Measurements from ENCODE around the gene SLC7A1. TPM values are rescaled to one million over a fixed set of nuclear protein-coding genes. Genes with fewer than 3 reads are reported as not detected.

Gene SLC7A1
- total RNA-seq, 2 experiments from 2014 or later = 39.5 to 141 TPM

- CTCF ChIA-PET (ENCODE audit: unreplicated experiment) = no interaction called here
- BruUV-seq (replicated peaks) = no TSS peak
Measured at GRCh38 chr13:29532116-29532515, 63.4 kb downstream of the SLC7A1 start.

GRCh38 chr13:29530901-29531300 lies 64.6 kb downstream of the SLC7A1 start:
- BruUV-seq (replicated peaks) = no TSS peak
- Histone ChIP-seq H3K4me2 (ENCODE audit: low read length) (no peak overlapping the region), H3K36me3 (ENCODE audit: insufficient read depth, low read length) (peaks cover 98% of the 10 kb centered on the region), H3K79me2 (ENCODE audit: insufficient read depth, low read depth, low read length) (no peaks in the 10 kb centered on the region; the same call in 1 of the 2 replicates), H3K9me2 (ENCODE audit: insufficient read depth, low read length) (no peaks in the 10 kb centered on the region), H3K27ac (ENCODE audit: low read depth, low read length, poor library complexity, severe bottlenecking) (no peak overlapping the region), H4K20me1 (ENCODE audit: insufficient read depth, low read length) (peaks cover 9% of the 10 kb centered on the region), H3K4me3 (ENCODE audit: low read depth, low read length, poor library complexity, severe bottlenecking) (no peak overlapping the region), H3K9me3 (ENCODE audit: low read length) (no peaks in the 10 kb centered on the region), H3K4me1 (ENCODE audit: insufficient read depth, low read length, poor library complexity, severe bottlenecking) (no peaks in the 10 kb centered on the region), H2AFZ (ENCODE audit: low read length) (no peak overlapping the region)
- TF ChIP-seq, protein P1, sequence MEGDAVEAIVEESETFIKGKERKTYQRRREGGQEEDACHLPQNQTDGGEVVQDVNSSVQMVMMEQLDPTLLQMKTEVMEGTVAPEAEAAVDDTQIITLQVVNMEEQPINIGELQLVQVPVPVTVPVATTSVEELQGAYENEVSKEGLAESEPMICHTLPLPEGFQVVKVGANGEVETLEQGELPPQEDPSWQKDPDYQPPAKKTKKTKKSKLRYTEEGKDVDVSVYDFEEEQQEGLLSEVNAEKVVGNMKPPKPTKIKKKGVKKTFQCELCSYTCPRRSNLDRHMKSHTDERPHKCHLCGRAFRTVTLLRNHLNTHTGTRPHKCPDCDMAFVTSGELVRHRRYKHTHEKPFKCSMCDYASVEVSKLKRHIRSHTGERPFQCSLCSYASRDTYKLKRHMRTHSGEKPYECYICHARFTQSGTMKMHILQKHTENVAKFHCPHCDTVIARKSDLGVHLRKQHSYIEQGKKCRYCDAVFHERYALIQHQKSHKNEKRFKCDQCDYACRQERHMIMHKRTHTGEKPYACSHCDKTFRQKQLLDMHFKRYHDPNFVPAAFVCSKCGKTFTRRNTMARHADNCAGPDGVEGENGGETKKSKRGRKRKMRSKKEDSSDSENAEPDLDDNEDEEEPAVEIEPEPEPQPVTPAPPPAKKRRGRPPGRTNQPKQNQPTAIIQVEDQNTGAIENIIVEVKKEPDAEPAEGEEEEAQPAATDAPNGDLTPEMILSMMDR (conservative IDR thresholded peaks at IDR 0.05; ENCODE audit: low read length) = no peak
- TF ChIP-seq EZH2phosphoT487 (IDR thresholded peaks at IDR 0.05; ENCODE audit: borderline replicate concordance, low read depth, low read length) = no peak
- POLR2A ChIA-PET = no interaction called here
- CTCF ChIA-PET (ENCODE audit: unreplicated experiment) = no interaction called here
- no peak for DNase-seq (ENCODE audit: low spot score)
- intact Hi-C loops (cut with micrococcal nuclease; ENCODE audit: unreplicated experiment) = no loop called here

More at GRCh38 chr13:29532116-29532515, 63.4 kb downstream of the SLC7A1 start:
- DNase-seq (ENCODE audit: low spot score) = no peak
- Histone ChIP-seq H3K4me2 (ENCODE audit: low read length) (no peak overlapping the region), H3K36me3 (ENCODE audit: insufficient read depth, low read length) (peaks cover 98% of the 10 kb centered on the region), H2AFZ (ENCODE audit: low read length) (no peak overlapping the region), H3K27ac (ENCODE audit: low read depth, low read length, poor library complexity, severe bottlenecking) (no peak overlapping the region), H4K20me1 (ENCODE audit: insufficient read depth, low read length) (peaks cover 13% of the 10 kb centered on the region), H3K79me2 (ENCODE audit: insufficient read depth, low read depth, low read length) (no peaks in the 10 kb centered on the region; the same call in 1 of the 2 replicates), H3K9me2 (ENCODE audit: insufficient read depth, low read length) (no peaks in the 10 kb centered on the region), H3K9me3 (ENCODE audit: low read length) (no peaks in the 10 kb centered on the region), H3K4me3 (ENCODE audit: low read depth, low read length, poor library complexity, severe bottlenecking) (no peak overlapping the region), H3K4me1 (ENCODE audit: insufficient read depth, low read length, poor library complexity, severe bottlenecking) (no peaks in the 10 kb centered on the region)
- POLR2A ChIA-PET = no interaction called here
- TF ChIP-seq EZH2phosphoT487 (IDR thresholded peaks at IDR 0.05; ENCODE audit: borderline replicate concordance, low read depth, low read length) = no peak
- TF ChIP-seq, protein P1 (conservative IDR thresholded peaks at IDR 0.05; ENCODE audit: low read length) = no peak
- intact Hi-C loops (cut with micrococcal nuclease; ENCODE audit: unreplicated experiment) = no loop called here

DNA sequence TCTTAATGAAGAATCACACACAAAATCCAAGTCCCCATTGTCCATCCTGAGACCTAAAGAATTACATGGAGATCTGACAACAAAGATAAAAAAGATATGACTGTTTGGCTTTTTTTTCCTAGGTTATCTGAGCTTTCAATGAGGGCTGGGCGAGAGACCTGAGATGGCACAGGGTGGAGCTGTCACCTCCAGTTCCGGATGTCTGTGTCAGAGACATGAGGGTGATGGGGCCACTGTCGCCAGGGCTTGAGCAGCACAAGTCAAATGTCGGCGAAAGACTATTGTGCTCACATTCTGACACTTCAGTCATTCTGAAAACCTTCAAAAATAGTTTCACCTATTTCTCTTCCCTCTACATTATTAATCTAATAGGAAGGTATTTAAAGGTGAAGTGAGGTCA lies 65.7 kb downstream of the SLC7A1 start:
- Histone ChIP-seq H4K20me1 (ENCODE audit: insufficient read depth, low read length) (peaks cover 8% of the 10 kb centered on the region), H3K4me1 (ENCODE audit: insufficient read depth, low read length, poor library complexity, severe bottlenecking) (no peaks in the 10 kb centered on the region), H3K27ac (ENCODE audit: low read depth, low read length, poor library complexity, severe bottlenecking) (no peak overlapping the region), H3K9me3 (ENCODE audit: low read length) (no peaks in the 10 kb centered on the region), H3K36me3 (ENCODE audit: insufficient read depth, low read length) (peaks cover 98% of the 10 kb centered on the region), H3K79me2 (ENCODE audit: insufficient read depth, low read depth, low read length) (no peaks in the 10 kb centered on the region; the same call in 1 of the 2 replicates), H3K9me2 (ENCODE audit: insufficient read depth, low read length) (no peaks in the 10 kb centered on the region), H3K4me2 (ENCODE audit: low read length) (no peak overlapping the region), H2AFZ (ENCODE audit: low read length) (no peak overlapping the region), H3K4me3 (ENCODE audit: low read depth, low read length, poor library complexity, severe bottlenecking) (no peak overlapping the region)
- ChIA-PET CTCF (ENCODE audit: unreplicated experiment) (no interaction called here), POLR2A (no interaction called here)
- BruUV-seq (replicated peaks) = no TSS peak
- no peak for DNase-seq (ENCODE audit: low spot score)
- intact Hi-C loops (cut with micrococcal nuclease; ENCODE audit: unreplicated experiment) = no loop called here
- TF ChIP-seq, protein P1 (conservative IDR thresholded peaks at IDR 0.05; ENCODE audit: low read length) = no peak
- no peak for TF ChIP-seq EZH2phosphoT487 (IDR thresholded peaks at IDR 0.05; ENCODE audit: borderline replicate concordance, low read depth, low read length)
